Transverse colon (tissue), 4 donors: ENCODE results near the gene GTF2H4.

ENCODE experiments used
- EP300 ChIP-seq: sonication (generic); formaldehyde crosslinking; IDR thresholded peaks from one replicate; pipeline ENCODE4 v1.6.1; 2017; ENCODE audit warnings: antibody characterized with exemption, low read depth
- POLR2A ChIP-seq: fragments of 450-650 bp; IDR thresholded peaks from one replicate; pipeline ENCODE4 v1.6.1; 2016; ENCODE audit warnings: antibody characterized with exemption, mild to moderate bottlenecking, moderate library complexity
- POLR2AphosphoS5 ChIP-seq, 3 donors: sonication (generic); formaldehyde crosslinking; IDR thresholded peaks; one replicate each; pipeline ENCODE4 v1.6.1; 2016; ENCODE audit warnings: antibody characterized with exemption in 3 of 3
- TF ChIP-seq, protein P1 (sequence below), 5 experiments: fragments of 200-600 bp in 3 of 5; fragments of 450-650 bp in 2 of 5; sonication (generic) in 3 of 5; IDR thresholded peaks; 1 replicate in 2 of 5; 2 replicates in 3 of 5; pipeline ENCODE4 v1.5.1; 2016 to 2017; ENCODE audit warnings: antibody characterized with exemption in 5 of 5, inconsistent platforms in 3 of 5, mild to moderate bottlenecking in 2 of 5, moderate library complexity in 1 of 5

DNA sequence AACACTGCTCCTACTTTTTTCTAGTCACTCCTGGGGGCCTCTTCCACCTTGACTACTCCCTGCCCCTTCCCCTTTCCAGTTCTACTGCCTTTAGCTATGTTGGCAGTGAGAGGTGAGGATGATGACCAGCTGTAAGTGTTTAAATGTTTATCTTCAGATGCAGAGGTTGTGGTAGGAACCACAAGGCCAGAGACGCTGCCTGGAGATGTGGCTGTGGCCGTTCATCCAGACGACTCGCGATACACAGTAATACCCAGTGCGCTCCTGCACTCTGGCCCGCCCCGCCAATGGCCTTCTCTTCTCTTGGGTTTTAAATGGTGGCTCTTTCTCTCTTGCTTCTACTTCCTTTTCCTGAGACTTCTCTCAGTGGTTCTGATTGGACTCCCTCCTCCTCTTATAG is 10.7 kb downstream of the GTF2H4 start:
- TF ChIP-seq, protein P1, sequence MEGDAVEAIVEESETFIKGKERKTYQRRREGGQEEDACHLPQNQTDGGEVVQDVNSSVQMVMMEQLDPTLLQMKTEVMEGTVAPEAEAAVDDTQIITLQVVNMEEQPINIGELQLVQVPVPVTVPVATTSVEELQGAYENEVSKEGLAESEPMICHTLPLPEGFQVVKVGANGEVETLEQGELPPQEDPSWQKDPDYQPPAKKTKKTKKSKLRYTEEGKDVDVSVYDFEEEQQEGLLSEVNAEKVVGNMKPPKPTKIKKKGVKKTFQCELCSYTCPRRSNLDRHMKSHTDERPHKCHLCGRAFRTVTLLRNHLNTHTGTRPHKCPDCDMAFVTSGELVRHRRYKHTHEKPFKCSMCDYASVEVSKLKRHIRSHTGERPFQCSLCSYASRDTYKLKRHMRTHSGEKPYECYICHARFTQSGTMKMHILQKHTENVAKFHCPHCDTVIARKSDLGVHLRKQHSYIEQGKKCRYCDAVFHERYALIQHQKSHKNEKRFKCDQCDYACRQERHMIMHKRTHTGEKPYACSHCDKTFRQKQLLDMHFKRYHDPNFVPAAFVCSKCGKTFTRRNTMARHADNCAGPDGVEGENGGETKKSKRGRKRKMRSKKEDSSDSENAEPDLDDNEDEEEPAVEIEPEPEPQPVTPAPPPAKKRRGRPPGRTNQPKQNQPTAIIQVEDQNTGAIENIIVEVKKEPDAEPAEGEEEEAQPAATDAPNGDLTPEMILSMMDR (IDR thresholded peaks at IDR 0.05), result no peak
- TF ChIP-seq POLR2AphosphoS5 (IDR thresholded peaks at IDR 0.05), result no peak
- no peak for TF ChIP-seq POLR2A
- no peak for TF ChIP-seq EP300
